Endodermal cell (in vitro differentiated cells): Measurements from ENCODE around the gene AAK1. TPM values are rescaled to one million over a fixed set of nuclear protein-coding genes. Genes with fewer than 3 reads are reported as not detected.

Source experiments
- DNase-seq: peaks from one replicate; pipeline ENCODE4 v3.0.0-alpha.2; 2017
- H3K27ac ChIP-seq: 2 replicates; pipeline ENCODE4 v1.5.1; 2013; ENCODE audit warnings: mild to moderate bottlenecking, low read depth, low read length, moderate library complexity
- H3K27me3 ChIP-seq: 2 replicates; pipeline ENCODE4 v1.6.1; 2013; ENCODE audit warnings: mild to moderate bottlenecking, low read length, moderate library complexity; ENCODE audit not compliant: insufficient read depth, control insufficient read depth, poor library complexity, severe bottlenecking
- H3K36me3 ChIP-seq: 2 replicates; pipeline ENCODE4 v1.7.0; 2013; ENCODE audit warnings: mild to moderate bottlenecking, low read length, moderate library complexity; ENCODE audit not compliant: control insufficient read depth, insufficient read depth
- H3K4me1 ChIP-seq: one replicate; pipeline ENCODE4 v1.7.0; 2013; ENCODE audit warnings: low read length; ENCODE audit not compliant: control insufficient read depth, insufficient read depth
- H3K4me3 ChIP-seq: 2 replicates; pipeline ENCODE4 v1.5.1; 2013; ENCODE audit warnings: mild to moderate bottlenecking, low read length, moderate library complexity
- H3K9ac ChIP-seq: 2 replicates; pipeline ENCODE4 v1.6.1; 2013; ENCODE audit warnings: mild to moderate bottlenecking, low read length, moderate library complexity; ENCODE audit not compliant: poor library complexity, severe bottlenecking; ENCODE audit errors: extremely low read depth
- H3K9me3 ChIP-seq: 2 replicates; pipeline ENCODE4 v1.6.1; 2013; ENCODE audit warnings: mild to moderate bottlenecking, low read length, moderate library complexity; ENCODE audit not compliant: control insufficient read depth
- H3K27ac Mint-ChIP-seq: 2 replicates; pipeline ENCODE4 v1.8.0; 2020; ENCODE audit warnings: mixed read lengths
- H3K27me3 Mint-ChIP-seq: 2 replicates; pipeline ENCODE4 v1.8.0; 2021; ENCODE audit warnings: mild to moderate bottlenecking, mixed read lengths; ENCODE audit not compliant: insufficient read depth
- H3K36me3 Mint-ChIP-seq: 2 replicates; pipeline ENCODE4 v1.8.0; 2020; ENCODE audit warnings: low read depth, mixed read lengths
- H3K4me1 Mint-ChIP-seq: 2 replicates; pipeline ENCODE4 v1.8.0; 2020; ENCODE audit warnings: mixed read lengths
- H3K4me3 Mint-ChIP-seq: 2 replicates; pipeline ENCODE4 v1.8.0; 2020; ENCODE audit warnings: mild to moderate bottlenecking, moderate library complexity, mixed read lengths
- H3K9me3 Mint-ChIP-seq: 2 replicates; pipeline ENCODE4 v1.8.0; 2020; ENCODE audit warnings: mild to moderate bottlenecking, mixed read lengths
- CTCF ChIP-seq: fragments of 200-600 bp; sonication (generic); conservative IDR thresholded peaks from 2 replicates; pipeline ENCODE4 v1.5.0; 2021; ENCODE audit warnings: antibody characterized with exemption, mild to moderate bottlenecking
- WGBS, 2 experiments: methylation state at CpG; one replicate each; pipeline versions ENCODE4 v1.1.5 to v1.1.7; 2013; ENCODE audit warnings: missing lambda C conversion rate in 2 of 2, mixed read lengths in 1 of 2; ENCODE audit not compliant: insufficient coverage in 1 of 2, insufficient read length in 1 of 2; 5-methylcytosine and 5-hydroxymethylcytosine counted together
- total RNA-seq, 2 donors: library from RNA; stranded (reverse); fragmentation: NEBNext Ultra II Directional in 1 of 2; extraction: Animal tissue kit (Norgen Biotek cat#: 25700) in 1 of 2; gene quantifications; 2 replicates in 1 of 2; 3 replicates in 1 of 2; pipeline ENCODE4 v1.2.1, GENCODE V29; 2021

Gene AAK1
- total RNA-seq, 2 donors from 2014 or later: 29.2 to 34.7 TPM

DNA sequence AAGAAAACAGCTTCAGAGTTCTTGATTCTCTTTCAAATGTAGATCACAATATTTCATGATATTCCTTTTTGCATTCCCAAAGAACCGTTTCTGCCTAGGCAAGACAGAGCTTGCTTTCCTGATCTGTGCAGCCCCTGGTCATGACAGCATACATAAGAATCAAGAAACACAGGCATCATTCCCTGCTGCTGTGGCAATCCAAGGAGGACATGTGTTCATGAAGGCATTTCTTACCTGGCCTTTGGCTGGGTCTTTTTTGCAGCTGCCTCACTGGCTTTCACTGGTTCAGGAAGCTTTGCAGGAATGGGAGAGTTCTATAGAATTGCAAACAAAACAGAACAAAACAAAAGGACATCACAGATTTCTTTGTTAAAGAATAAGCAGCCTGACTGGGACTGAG, 118.7 kb downstream of the AAK1 start:
- Histone ChIP-seq H3K9ac (no peak overlapping the region), H3K4me3 (no peak overlapping the region), H3K4me1 (no peaks in the 10 kb centered on the region), H3K27ac (no peak overlapping the region), H3K9me3 (no peaks in the 10 kb centered on the region), H3K36me3 (peaks cover 50% of the 10 kb centered on the region), H3K27me3 (no peaks in the 10 kb centered on the region)
- H3K36me3 Mint-ChIP-seq: peaks cover 48% of the 10 kb centered on the region
- no peak for TF ChIP-seq CTCF
- 98 to 100% methylated on average over 1 of the region's 1 CpG for WGBS, 2 experiments
- H3K4me1 Mint-ChIP-seq: peaks cover 6% of the 10 kb centered on the region
- H3K9me3 Mint-ChIP-seq: no peaks in the 10 kb centered on the region
- no peak overlapping the region for H3K4me3 Mint-ChIP-seq
- no peaks in the 10 kb centered on the region for H3K27me3 Mint-ChIP-seq
- no peak for DNase-seq
- peak overlapping the region; percentile 56 for H3K27ac Mint-ChIP-seq

DNA sequence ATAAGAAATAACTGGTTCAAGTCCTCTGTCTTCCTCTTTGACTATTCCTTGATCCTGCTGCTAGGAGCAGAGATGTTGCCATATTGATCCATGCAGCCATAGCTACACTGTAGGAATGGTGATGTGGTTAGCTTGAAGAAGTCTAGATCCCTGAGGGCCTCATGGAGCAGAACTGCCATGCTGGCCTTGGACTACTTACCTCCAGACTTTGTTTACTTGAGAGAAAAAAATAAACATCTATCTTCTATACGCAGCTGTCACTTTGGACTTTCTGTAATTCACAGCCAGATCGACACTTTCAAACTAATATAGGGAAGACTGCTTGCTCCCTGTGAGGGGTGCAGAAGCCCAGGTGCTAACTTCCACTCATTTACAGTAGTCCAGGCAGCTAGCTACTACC, 121.8 kb downstream of the AAK1 start:
- Mint-ChIP-seq H3K36me3 (peaks cover 55% of the 10 kb centered on the region), H3K4me3 (no peak overlapping the region), H3K27me3 (no peaks in the 10 kb centered on the region), H3K9me3 (no peaks in the 10 kb centered on the region), H3K27ac (no peak overlapping the region), H3K4me1 (peaks cover 2% of the 10 kb centered on the region)
- H3K9me3 ChIP-seq: no peaks in the 10 kb centered on the region
- H3K27ac ChIP-seq: no peak overlapping the region
- H3K9ac ChIP-seq: no peak overlapping the region
- peaks cover 62% of the 10 kb centered on the region for H3K36me3 ChIP-seq
- TF ChIP-seq CTCF: no peak
- no peaks in the 10 kb centered on the region for H3K4me1 ChIP-seq
- DNase-seq: no peak
- H3K27me3 ChIP-seq: no peaks in the 10 kb centered on the region
- no peak overlapping the region for H3K4me3 ChIP-seq
- WGBS, 2 experiments: 95% methylated on average over 2 of the region's 2 CpGs; no CpG with 5 or more reads in 1 of the 2 experiments

- Histone ChIP-seq H3K9ac (no peak overlapping the region), H3K36me3 (peaks cover 53% of the 10 kb centered on the region), H3K27me3 (no peaks in the 10 kb centered on the region), H3K4me1 (no peaks in the 10 kb centered on the region), H3K9me3 (no peaks in the 10 kb centered on the region), H3K4me3 (no peak overlapping the region), H3K27ac (no peak overlapping the region)
- no peaks in the 10 kb centered on the region for H3K27me3 Mint-ChIP-seq
- no peak for TF ChIP-seq CTCF
- DNase-seq: peak; percentile 92
- H3K9me3 Mint-ChIP-seq: no peaks in the 10 kb centered on the region
- no peak overlapping the region for H3K4me3 Mint-ChIP-seq
- H3K36me3 Mint-ChIP-seq: peaks cover 42% of the 10 kb centered on the region
- peak overlapping the region; percentile 56 for H3K27ac Mint-ChIP-seq
- 72 to 82% methylated on average over 2 to 6 of the region's 6 CpGs for WGBS, 2 experiments
- peaks cover 5% of the 10 kb centered on the region for H3K4me1 Mint-ChIP-seq
Observed at GRCh38 chr2:69518841-69519240, 124.7 kb downstream of the AAK1 start.
